ENCODE data around the gene KRTAP9-2.
"Not testable (repeated sequence)": the region's sequence is repeated elsewhere in the genome, so short reads cannot be mapped to it uniquely, and the experiment has no call there.

Gene KRTAP9-2

GRCh38 chr17:41271858-41272257, 45.4 kb downstream of the KRTAP9-2 start:
- no peaks in the 10 kb centered on the region for H3K9me3 Mint-ChIP-seq

GRCh38 chr17:41275648-41276190, 49.3 kb downstream of the KRTAP9-2 start, which contains the start of gene KRTAP9-7:
TSS of gene KRTAP9-7 (plus strand) at chr17:41275698. CDS start at chr17:41275698, 0 bp downstream.
- peaks cover 18% of the 10 kb centered on the region for H3K27me3 Mint-ChIP-seq (ENCODE audit: low read depth)
- not testable (repeated sequence) for H3K36me3 Mint-ChIP-seq (ENCODE audit: low read depth); H3K4me1 Mint-ChIP-seq; H3K9me3 Mint-ChIP-seq; H3K27ac Mint-ChIP-seq; H3K4me3 Mint-ChIP-seq

More at GRCh38 chr17:41271858-41272257, 45.4 kb downstream of the KRTAP9-2 start:
- Mint-ChIP-seq H3K27ac (no peak overlapping the region), H3K27me3 (ENCODE audit: low read depth) (peaks cover 11% of the 10 kb centered on the region), H3K4me1 (no peaks in the 10 kb centered on the region), H3K36me3 (ENCODE audit: low read depth) (no peaks in the 10 kb centered on the region), H3K4me3 (no peak overlapping the region)
- no peak for TF ChIP-seq CTCF (IDR thresholded peaks at IDR 0.05; ENCODE audit: unreplicated experiment in 3 of 3)
